Germinal center (tissue), 1 donor: Measurements from ENCODE around the gene SLC39A6.
"Not testable (repeated sequence)": the region's sequence is repeated elsewhere in the genome, so short reads cannot be mapped to it uniquely, and the experiment has no call there.

Experiments used
- DNase-seq: peaks from one replicate; pipeline ENCODE4 v3.0.0; 2012; ENCODE audit warnings: mixed read lengths, low spot score

SLC39A6 gene, protein sequence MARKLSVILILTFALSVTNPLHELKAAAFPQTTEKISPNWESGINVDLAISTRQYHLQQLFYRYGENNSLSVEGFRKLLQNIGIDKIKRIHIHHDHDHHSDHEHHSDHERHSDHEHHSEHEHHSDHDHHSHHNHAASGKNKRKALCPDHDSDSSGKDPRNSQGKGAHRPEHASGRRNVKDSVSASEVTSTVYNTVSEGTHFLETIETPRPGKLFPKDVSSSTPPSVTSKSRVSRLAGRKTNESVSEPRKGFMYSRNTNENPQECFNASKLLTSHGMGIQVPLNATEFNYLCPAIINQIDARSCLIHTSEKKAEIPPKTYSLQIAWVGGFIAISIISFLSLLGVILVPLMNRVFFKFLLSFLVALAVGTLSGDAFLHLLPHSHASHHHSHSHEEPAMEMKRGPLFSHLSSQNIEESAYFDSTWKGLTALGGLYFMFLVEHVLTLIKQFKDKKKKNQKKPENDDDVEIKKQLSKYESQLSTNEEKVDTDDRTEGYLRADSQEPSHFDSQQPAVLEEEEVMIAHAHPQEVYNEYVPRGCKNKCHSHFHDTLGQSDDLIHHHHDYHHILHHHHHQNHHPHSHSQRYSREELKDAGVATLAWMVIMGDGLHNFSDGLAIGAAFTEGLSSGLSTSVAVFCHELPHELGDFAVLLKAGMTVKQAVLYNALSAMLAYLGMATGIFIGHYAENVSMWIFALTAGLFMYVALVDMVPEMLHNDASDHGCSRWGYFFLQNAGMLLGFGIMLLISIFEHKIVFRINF

GRCh38 chr18:36129300-36130038 lies at the start of gene SLC39A6, which contains the start of gene ELP2:
SLC39A6 (minus strand) TSS chr18:36129340; CDS start chr18:36127007, 2,333 bp downstream.
ELP2 (plus strand) TSS chr18:36129899; CDS start chr18:36129934, 35 bp downstream.
- peak; percentile 97 for DNase-seq

- no peak for DNase-seq
Observed at GRCh38 chr18:36177913-36178312, 48.8 kb upstream of the SLC39A6 start.

- DNase-seq: no peak
Observed at GRCh38 chr18:36176711-36177110, 47.6 kb upstream of the SLC39A6 start.

DNA sequence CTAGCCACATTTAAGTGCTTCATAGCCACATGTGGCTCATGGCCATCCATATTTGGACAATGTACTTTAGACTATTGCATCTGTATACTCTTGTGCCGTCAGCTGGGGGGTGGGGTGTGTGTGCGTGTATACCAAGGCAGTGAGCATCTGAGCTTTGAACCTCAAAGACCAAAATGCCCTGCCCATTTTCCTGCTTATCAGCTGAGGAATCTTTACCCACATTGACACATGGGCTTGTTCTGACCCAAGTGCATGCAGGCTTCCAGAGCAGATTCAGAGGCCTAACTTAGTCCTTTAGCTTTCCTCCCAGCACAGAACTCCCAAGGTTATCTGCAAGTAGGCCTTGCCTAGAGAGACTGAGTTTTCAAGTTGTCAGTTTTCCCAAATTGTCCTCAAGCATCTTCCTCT lies 47.0 kb upstream of the SLC39A6 start:
- DNase-seq: no peak

DNA sequence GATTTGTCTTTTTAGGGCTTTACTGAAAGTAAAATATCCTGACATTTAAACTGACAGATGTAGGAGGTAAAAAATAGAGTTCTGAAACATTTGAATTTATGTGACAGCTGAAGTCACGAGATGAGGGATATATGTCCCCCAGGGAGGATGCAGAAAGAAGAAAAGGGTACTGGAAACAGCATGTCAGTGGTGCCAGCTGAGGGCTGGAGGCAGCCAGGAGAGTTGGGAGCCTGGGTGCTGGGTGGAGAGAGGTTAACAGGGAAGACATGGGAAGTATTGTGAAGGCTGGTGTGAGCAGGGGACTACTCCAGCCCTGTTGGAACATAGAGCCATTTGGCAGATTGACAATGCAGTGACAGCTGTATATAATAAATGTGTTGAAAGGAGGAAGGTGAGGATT lies 46.3 kb upstream of the SLC39A6 start:
- DNase-seq: no peak

- no peak for DNase-seq
Observed at GRCh38 chr18:36169938-36170337, 40.8 kb upstream of the SLC39A6 start.

GRCh38 chr18:36168296-36168695 lies 39.2 kb upstream of the SLC39A6 start:
- not testable (repeated sequence) for DNase-seq

DNA sequence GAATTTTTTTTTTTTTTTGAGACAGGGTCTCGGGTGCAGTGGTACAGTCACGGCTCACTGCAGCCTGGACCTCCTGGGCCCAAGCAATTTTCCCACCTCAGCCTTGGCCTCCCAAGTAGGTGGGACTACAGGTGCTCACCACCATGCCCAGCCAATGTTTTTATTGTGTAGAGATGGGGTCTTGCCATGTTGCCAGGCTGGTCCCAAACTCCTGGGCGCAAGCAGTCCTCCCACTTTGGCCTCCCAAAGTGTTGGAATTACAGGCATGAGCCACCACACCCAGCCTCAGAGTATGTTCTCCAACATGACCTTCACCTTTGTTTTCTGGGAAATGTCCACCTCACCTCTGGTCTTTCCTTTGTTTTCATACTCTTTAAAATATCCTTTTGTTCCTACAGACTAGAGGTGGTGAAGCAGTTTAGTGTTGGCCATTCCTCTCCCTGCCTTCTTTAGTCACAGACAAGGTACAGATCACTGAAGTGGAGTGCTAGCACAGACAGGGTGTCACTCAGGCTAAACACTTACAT lies 38.6 kb upstream of the SLC39A6 start:
- DNase-seq: no peak

GRCh38 chr18:36162981-36163380 lies 33.8 kb upstream of the SLC39A6 start:
- no peak for DNase-seq

- no peak for DNase-seq
Observed at GRCh38 chr18:36160959-36161371, 31.8 kb upstream of the SLC39A6 start.

DNA sequence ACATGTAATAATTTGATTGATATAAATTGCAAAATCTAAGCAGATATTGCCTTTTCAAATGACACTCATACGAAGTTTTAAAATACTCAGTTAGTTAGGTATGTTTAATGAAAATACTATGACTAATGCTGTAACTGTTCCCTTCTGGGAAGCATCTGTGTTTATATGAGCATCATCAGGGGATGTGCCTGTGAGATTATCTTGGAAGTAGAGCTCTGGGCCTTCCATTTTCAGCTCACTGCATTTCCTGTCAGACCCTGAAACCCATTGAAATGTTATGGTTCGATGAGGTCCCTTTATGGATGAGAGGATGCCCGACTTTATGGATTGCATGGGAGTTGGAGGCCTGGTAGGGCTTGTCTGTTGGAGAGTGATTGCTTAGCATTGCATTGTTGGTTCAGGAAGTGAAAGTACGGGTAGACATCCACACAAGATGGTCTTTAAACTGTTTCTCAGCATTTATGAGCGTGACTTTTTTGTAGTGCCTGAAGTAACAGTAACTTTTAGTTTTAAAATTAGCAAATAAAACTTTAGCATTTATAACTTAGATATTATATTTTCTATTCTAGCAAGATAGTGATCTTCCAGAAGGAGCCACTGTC lies 29.2 kb upstream of the SLC39A6 start:
- no peak for DNase-seq

DNA sequence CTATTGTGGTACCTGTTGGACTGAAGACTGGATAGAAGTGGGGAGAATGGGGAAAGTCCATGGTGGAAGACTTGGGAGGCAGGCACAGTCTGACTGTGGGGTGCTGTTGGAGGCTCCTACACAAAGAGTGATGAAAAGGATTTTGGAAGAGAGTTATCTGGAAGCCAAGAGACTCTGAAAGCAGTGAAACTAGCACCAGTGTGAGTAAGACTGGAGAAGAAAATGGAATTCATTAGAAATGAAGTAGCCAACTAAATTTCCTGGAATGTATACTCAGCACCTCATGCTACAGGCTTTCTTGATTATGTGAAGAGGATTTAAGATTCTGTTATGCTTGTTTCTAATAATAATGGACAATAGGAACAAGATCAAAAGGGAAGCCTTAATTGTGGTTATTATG lies 28.3 kb upstream of the SLC39A6 start:
- DNase-seq: no peak

- DNase-seq: no peak
Observed at GRCh38 chr18:36155851-36156757, 27.0 kb upstream of the SLC39A6 start.

GRCh38 chr18:36153771-36154170 lies 24.6 kb upstream of the SLC39A6 start:
- no peak for DNase-seq

DNA sequence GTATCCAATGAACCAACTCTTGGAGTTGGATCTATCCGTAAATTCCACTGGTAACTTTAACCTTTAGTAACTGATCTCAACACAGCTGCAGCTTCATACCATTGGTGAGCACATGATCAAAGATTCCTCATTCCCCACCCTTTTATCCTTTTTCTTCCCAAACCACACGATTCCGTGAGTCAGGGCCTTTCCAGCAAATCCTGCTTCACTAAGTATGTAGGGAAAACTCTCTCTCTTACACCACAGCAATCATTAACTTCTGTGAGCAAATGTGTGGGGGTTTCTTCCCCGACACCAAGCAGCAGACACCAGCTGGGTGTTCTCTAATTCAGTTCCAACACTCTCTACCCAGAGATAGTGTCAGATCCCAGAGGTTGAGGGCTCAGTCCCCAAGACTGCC lies 24.1 kb upstream of the SLC39A6 start:
- DNase-seq: no peak

- DNase-seq: no peak
Observed at GRCh38 chr18:36152781-36153180, 23.6 kb upstream of the SLC39A6 start.

GRCh38 chr18:36149514-36150289 lies 20.6 kb upstream of the SLC39A6 start:
- DNase-seq: peak; percentile 57

GRCh38 chr18:36143391-36143790 lies 14.3 kb upstream of the SLC39A6 start:
- DNase-seq: no peak

- DNase-seq: no peak
Observed at GRCh38 chr18:36142751-36143150, 13.6 kb upstream of the SLC39A6 start.

DNA sequence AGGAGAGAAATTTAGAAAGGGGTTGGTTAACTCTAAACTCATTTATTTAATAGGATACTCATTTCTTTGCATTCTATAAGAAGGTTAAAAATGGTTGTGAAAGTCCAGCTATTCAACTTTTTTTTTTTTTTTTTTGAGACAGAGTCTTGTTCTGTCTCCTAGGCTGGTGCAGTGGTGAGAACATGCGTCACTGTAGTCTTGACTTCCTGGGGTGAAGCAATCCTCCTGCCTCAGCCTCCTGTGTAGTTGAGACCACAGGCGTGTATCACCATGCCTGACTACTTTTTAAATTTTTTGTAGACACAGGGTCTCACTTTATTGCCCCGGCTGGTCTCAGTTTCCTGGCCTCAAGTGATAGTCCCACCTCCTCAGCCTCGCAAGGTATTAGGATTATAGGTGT lies 12.4 kb upstream of the SLC39A6 start:
- DNase-seq: no peak
